ENCODE data around the gene ROMO1. TPM values are rescaled to one million over a fixed set of nuclear protein-coding genes. Genes with fewer than 3 reads are reported as not detected.

The ROMO1 gene
- total and polyA plus RNA-seq, 8 donors, result 38.6 to 310 (median 63.6) TPM

DNA sequence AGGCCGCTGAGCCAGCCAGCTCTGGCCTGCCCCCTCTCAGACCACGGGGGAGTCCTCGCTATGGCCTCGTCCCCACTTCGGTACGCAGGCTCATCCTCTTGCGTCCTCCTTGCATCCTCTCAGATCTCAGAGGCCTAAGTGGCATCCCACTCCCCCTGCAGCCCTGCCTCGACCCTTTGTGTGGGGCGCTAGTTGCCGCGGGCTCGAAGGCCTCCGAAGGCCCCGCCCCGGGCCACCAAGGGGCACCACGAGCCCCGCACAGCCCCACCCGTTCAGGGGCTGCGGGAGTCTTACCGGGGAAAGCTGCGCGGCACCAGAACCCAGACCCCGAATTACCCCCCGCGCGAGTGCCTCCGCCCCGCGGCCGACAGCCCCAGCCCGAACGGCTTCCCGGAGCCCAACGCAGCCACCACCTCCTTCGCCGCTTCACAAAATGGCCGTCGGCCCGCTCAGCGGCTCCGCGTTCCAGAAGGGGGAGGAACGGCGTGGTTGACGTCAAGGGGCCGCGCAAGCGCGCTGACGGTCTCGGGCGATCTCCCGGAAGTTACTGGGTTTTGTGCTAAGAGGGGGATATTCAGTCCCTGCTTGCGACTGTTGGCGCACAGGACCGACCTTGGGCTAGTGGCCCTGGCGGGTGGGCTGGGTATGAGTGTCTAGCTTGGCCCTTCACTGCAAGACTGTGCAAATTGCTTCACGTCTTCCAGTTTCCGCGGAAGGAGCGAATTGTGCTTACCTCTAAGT is 34.6 kb upstream of the ROMO1 start, which contains the start of the genes CPNE1 and RBM12:
Gene CPNE1, minus strand, starts transcription at position 435 of the 741 bp plus-strand sequence. CDS start 31,977 bp downstream, outside the sequence.
Gene RBM12, minus strand, starts transcription at position 435 of the 741 bp plus-strand sequence. CDS start 9,578 bp downstream, outside the sequence.
- 0 to 1% methylated on average over 54 to 61 of the region's 61 CpGs for WGBS, 2 donors
- no peaks in the 10 kb centered on the region for H3K9me3 ChIP-seq
- FAIRE-seq, result no peak
- peak; percentile 91 to 98 (median 93) for DNase-seq
- peak within 1 kb of the TSS; percentile 74 to 83 (median 80) for H3K4me3 ChIP-seq
- H3K4me1 ChIP-seq, result peaks cover 18 to 28% (median 23%) of the 10 kb centered on the region in 3 donors
- peak within 1 kb of the TSS; percentile 89 to 98 (median 98) for H3K27ac ChIP-seq
- no peaks in the 10 kb centered on the region for H3K27me3 ChIP-seq
- TF ChIP-seq, protein P1, sequence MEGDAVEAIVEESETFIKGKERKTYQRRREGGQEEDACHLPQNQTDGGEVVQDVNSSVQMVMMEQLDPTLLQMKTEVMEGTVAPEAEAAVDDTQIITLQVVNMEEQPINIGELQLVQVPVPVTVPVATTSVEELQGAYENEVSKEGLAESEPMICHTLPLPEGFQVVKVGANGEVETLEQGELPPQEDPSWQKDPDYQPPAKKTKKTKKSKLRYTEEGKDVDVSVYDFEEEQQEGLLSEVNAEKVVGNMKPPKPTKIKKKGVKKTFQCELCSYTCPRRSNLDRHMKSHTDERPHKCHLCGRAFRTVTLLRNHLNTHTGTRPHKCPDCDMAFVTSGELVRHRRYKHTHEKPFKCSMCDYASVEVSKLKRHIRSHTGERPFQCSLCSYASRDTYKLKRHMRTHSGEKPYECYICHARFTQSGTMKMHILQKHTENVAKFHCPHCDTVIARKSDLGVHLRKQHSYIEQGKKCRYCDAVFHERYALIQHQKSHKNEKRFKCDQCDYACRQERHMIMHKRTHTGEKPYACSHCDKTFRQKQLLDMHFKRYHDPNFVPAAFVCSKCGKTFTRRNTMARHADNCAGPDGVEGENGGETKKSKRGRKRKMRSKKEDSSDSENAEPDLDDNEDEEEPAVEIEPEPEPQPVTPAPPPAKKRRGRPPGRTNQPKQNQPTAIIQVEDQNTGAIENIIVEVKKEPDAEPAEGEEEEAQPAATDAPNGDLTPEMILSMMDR (IDR thresholded peaks at IDR 0.05), result no peak
- peak; percentile 93 to 97 (median 96) for ATAC-seq
- intact Hi-C loops (cut with DNase I), result no loop called here
- peaks cover 0 to 8% (median 0%) of the 10 kb centered on the region in 3 donors for H3K36me3 ChIP-seq

DNA sequence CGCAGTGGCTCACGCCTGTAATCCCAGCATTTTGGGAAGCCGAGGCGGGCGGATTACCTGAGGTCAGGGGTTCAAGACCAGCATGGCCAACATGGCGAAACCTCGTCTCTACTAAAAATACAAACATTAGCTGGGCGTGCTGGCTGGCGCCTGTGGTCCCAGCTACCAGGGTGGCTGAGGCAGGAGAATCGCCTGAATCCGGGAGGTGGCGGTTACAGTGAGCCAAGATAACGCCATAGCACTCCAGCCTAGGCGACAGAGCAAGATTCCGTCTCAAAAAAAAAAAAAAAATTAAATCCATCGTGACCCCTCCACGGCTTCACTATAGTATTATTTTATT is 33.3 kb upstream of the ROMO1 start:
- intact Hi-C loops (cut with DNase I), result no loop called here
- Histone ChIP-seq H3K9me3 (no peaks in the 10 kb centered on the region), H3K36me3 (peaks cover 0 to 13% (median 0%) of the 10 kb centered on the region in 3 donors), H3K4me3 (no peak overlapping the region), H3K4me1 (peaks cover 18 to 24% (median 23%) of the 10 kb centered on the region in 3 donors), H3K27ac (no peak overlapping the region), H3K27me3 (no peaks in the 10 kb centered on the region)
- TF ChIP-seq, protein P1 (IDR thresholded peaks at IDR 0.05), result no peak
- 96 to 99% methylated on average over 17 of the region's 17 CpGs for WGBS, 2 donors
- ATAC-seq (no peak), DNase-seq (no peak), FAIRE-seq (no peak)

DNA sequence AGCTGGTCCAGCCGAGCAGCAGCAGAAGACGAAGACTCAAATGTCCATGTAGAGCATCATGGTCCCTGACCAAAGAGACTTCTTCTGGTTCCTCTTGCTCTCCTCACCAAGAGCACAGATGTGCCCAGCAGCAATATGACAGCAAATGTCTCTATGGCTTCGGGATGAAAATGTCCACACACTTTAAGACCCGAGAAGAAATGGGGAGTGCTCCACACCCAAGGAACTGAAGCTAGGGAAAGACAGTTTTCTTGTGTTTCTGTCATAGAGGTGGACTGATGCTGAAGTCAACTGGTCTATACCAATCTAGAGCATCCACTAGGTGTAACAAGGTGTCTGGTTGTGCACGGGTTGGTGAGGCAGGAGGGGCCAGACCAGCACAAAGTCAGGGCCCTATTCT is 30.0 kb upstream of the ROMO1 start:
- Histone ChIP-seq H3K4me3 (no peak overlapping the region), H3K9me3 (no peaks in the 10 kb centered on the region), H3K27ac (no peak overlapping the region), H3K27me3 (no peaks in the 10 kb centered on the region), H3K4me1 (no peaks in the 10 kb centered on the region), H3K36me3 (peaks cover 3 to 37% (median 10%) of the 10 kb centered on the region in 3 donors)
- intact Hi-C loops (cut with DNase I), result no loop called here
- FAIRE-seq (no peak), DNase-seq (no peak), ATAC-seq (no peak)
- TF ChIP-seq, protein P1 (IDR thresholded peaks at IDR 0.05), result no peak
- 89 to 92% methylated on average over 5 of the region's 5 CpGs for WGBS, 2 donors

DNA sequence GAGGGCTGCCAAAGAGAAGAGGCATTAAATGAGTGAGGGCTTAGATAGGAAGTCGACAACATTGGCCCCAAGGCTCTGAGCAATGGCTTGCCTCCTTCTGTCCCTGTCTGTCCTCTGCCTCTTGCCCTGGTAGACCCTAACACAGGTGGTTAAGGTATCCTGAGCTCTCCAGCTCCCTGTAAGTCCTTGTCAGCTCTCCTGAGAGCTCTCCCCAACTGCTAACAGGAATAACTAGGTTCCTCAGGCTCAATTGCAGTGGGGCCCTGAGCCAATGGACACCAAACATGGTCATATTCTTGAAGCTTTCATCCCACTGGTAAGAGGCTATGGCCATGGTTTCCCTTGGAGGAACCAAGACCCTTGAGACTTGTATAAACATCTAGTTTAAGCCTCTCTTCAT is 29.5 kb upstream of the ROMO1 start:
- DNase-seq (no peak), FAIRE-seq (no peak), ATAC-seq (no peak)
- 79 to 86% methylated on average over 1 of the region's 1 CpG for WGBS, 2 donors
- peaks cover 3 to 37% (median 12%) of the 10 kb centered on the region in 3 donors for H3K36me3 ChIP-seq
- no peaks in the 10 kb centered on the region for H3K9me3 ChIP-seq
- TF ChIP-seq, protein P1 (IDR thresholded peaks at IDR 0.05), result no peak
- no peak overlapping the region for H3K4me3 ChIP-seq
- no peaks in the 10 kb centered on the region for H3K27me3 ChIP-seq
- no peak overlapping the region for H3K27ac ChIP-seq
- intact Hi-C loops (cut with DNase I), result no loop called here
- no peaks in the 10 kb centered on the region for H3K4me1 ChIP-seq

GRCh38 chr20:35673884-35674283 is 25.3 kb upstream of the ROMO1 start:
- intact Hi-C loops (cut with DNase I), result no loop called here
- Histone ChIP-seq H3K36me3 (peaks cover 3 to 35% (median 12%) of the 10 kb centered on the region in 3 donors), H3K4me1 (no peaks in the 10 kb centered on the region), H3K4me3 (no peak overlapping the region), H3K9me3 (no peaks in the 10 kb centered on the region), H3K27me3 (no peaks in the 10 kb centered on the region), H3K27ac (no peak overlapping the region)
- WGBS, 2 donors, result 91 to 97% methylated on average over 4 of the region's 4 CpGs
- TF ChIP-seq, protein P1 (IDR thresholded peaks at IDR 0.05), result no peak
- ATAC-seq (no peak), DNase-seq (no peak), FAIRE-seq (no peak)

Measured in pancreas (tissue), 10 donors.